ENCODE measurements around the gene MACROD2.
A peak's percentile ranks its signal among the peaks of the same experiment; 100 is the strongest.
"Not testable (repeated sequence)": the region's sequence is repeated elsewhere in the genome, so short reads cannot be mapped to it uniquely, and the experiment has no call there.

The MACROD2 gene

GRCh38 chr20:14997791-14998190, 1002.5 kb downstream of the MACROD2 start:
- Histone ChIP-seq H3K4me1 (peaks cover 6% of the 10 kb centered on the region), H3K9me3 (no peaks in the 10 kb centered on the region), H3K36me3 (no peaks in the 10 kb centered on the region), H3K27me3 (no peaks in the 10 kb centered on the region), H3K4me3 (ENCODE audit: low read depth, low read length) (no peak overlapping the region)
- no peak for DNase-seq
- no peak for TF ChIP-seq CTCF (IDR thresholded peaks at IDR 0.05; ENCODE audit: low read depth, low read length)

DNA sequence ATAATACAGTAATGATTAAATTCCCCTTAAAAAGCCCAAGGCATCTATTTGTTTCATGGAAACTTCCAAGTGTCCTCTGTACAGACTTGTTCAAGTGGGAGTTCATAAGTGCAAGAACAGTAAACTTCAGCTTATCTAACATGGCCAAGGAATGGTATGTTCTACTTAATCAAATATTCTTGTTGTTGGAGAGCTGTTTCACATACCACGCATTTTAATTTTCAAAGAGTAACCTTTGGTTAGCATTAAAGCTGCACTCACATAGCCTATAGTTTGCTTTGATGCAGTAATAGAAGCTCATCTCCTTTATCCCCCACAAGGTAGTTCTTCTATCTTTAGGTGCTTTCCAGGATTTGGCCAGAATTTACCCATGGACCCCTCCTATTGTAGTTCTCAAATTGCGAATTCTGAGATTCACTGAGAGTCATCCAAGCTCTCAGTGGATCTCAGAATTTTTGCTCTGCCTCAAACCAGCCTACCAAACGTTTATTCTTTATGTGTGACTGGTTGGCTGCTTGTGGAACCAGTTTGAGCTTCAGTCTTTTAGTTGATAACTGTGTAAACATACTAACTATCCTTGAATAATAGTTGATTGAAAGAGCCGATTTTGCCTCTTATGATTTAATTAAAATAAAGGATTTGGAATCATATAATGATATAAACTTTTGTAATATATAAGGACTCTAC, 1010.1 kb downstream of the MACROD2 start:
- H3K36me3 ChIP-seq = no peaks in the 10 kb centered on the region
- no peak for TF ChIP-seq CTCF (IDR thresholded peaks at IDR 0.05; ENCODE audit: low read depth, low read length)
- H3K27me3 ChIP-seq = no peaks in the 10 kb centered on the region

GRCh38 chr20:15011631-15012030, 1016.3 kb downstream of the MACROD2 start:
- H3K36me3 ChIP-seq = no peaks in the 10 kb centered on the region
- H3K4me1 ChIP-seq = peaks cover 26% of the 10 kb centered on the region
- TF ChIP-seq CTCF (IDR thresholded peaks at IDR 0.05; ENCODE audit: low read depth, low read length) = no peak
- DNase-seq = peak; percentile 77
- H3K27me3 ChIP-seq = no peaks in the 10 kb centered on the region
- no peaks in the 10 kb centered on the region for H3K9me3 ChIP-seq
- H3K4me3 ChIP-seq (ENCODE audit: low read depth, low read length) = no peak overlapping the region

More for the DNA sequence above, 1010.1 kb downstream of the MACROD2 start:
- H3K9me3 ChIP-seq = no peaks in the 10 kb centered on the region
- H3K4me3 ChIP-seq (ENCODE audit: low read depth, low read length) = no peak overlapping the region
- DNase-seq = no peak
- no peaks in the 10 kb centered on the region; the same call in 1 of the 2 replicates for H3K4me1 ChIP-seq

DNA sequence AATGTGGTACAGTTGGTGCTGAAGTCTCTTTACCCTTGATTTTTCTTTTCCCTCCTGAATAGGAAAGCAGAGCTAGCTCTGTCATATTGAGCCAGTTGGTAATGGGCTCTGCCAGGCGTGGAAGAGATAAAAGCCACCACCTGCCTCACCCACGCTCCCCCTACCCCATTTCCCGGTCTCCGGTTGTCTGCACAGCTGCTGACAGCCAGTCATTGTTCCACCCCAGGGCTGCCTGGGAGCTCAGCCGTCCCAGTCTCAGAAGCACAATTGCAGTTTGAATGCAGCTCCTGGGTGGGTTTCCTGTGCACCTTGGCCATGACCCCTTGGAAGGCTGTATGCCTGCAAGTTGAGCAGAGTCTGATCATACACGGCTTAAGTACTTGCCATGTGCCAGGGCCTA, 1017.2 kb downstream of the MACROD2 start:
- DNase-seq = peak; percentile 85

DNA sequence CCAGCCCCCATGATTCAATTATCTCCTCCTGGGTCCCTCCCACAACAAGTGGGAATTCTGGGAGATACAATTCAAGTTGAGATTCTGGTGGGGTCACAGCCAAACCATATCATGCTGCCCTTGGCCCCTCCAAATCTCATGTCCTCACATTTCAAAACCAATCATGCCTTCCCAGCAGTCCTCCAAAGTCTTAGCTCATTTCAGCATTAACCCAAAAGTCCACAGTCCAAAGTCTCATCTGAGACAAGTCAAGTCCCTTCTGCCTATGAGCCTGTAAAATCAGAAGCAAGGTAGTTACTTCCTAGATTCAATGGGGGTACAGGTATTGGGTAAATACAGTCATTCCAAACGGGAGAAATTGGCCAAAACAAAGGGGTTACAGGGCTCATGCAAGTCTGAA, 1021.6 kb downstream of the MACROD2 start:
- H3K9me3 ChIP-seq; H3K36me3 ChIP-seq; DNase-seq; H3K4me3 ChIP-seq (ENCODE audit: low read depth, low read length); H3K27me3 ChIP-seq: not testable (repeated sequence)
- H3K4me1 ChIP-seq = peaks cover 17% of the 10 kb centered on the region

More for the DNA sequence above, 1017.2 kb downstream of the MACROD2 start:
- no peak for TF ChIP-seq CTCF (IDR thresholded peaks at IDR 0.05; ENCODE audit: low read depth, low read length)
- H3K27me3 ChIP-seq = no peaks in the 10 kb centered on the region
- H3K36me3 ChIP-seq = no peaks in the 10 kb centered on the region
- no peaks in the 10 kb centered on the region for H3K9me3 ChIP-seq
- H3K4me3 ChIP-seq (ENCODE audit: low read depth, low read length) = no peak overlapping the region
- H3K4me1 ChIP-seq = peaks cover 26% of the 10 kb centered on the region

GRCh38 chr20:15018966-15019365, 1023.6 kb downstream of the MACROD2 start:
- H3K9me3 ChIP-seq = no peaks in the 10 kb centered on the region
- H3K4me1 ChIP-seq = no peaks in the 10 kb centered on the region
- H3K4me3 ChIP-seq (ENCODE audit: low read depth, low read length) = no peak overlapping the region
- no peak for TF ChIP-seq CTCF (IDR thresholded peaks at IDR 0.05; ENCODE audit: low read depth, low read length)
- no peaks in the 10 kb centered on the region for H3K36me3 ChIP-seq
- H3K27me3 ChIP-seq = no peaks in the 10 kb centered on the region
- no peak for DNase-seq
